Astrocyte of the cerebellum (primary cell): ENCODE data around the gene RPGRIP1L.

Experiments
- DNase-seq: peaks from one replicate; pipeline ENCODE4 v3.0.0-alpha.2; 2011; ENCODE audit warnings: low read depth
- H3K4me3 ChIP-seq: 2 replicates; pipeline ENCODE4 v1.5.1; 2011; ENCODE audit warnings: mild to moderate bottlenecking, low read depth, low read length, moderate library complexity
- CTCF ChIP-seq: IDR thresholded peaks from 2 replicates; pipeline ENCODE4 v1.5.1; 2012; ENCODE audit warnings: low read length, low read depth, moderate library complexity, mild to moderate bottlenecking; ENCODE audit errors: missing control alignments
- in situ Hi-C: cut with HindIII; loops from 2 replicates; pipeline ENCODE4 v1.10.0; 2017; ENCODE audit warnings: low sequenced_read_pairs

Gene RPGRIP1L

GRCh38 chr16:53651357-53651756 lies 52.3 kb downstream of the RPGRIP1L start:
- DNase-seq, result no peak
- TF ChIP-seq CTCF, result no peak
- H3K4me3 ChIP-seq, result no peak overlapping the region
- in situ Hi-C loops, result no loop called here

- no peak overlapping the region for H3K4me3 ChIP-seq
- in situ Hi-C loops, result no loop called here
- DNase-seq, result no peak
- no peak for TF ChIP-seq CTCF
Observed at GRCh38 chr16:53646506-53646905, 57.2 kb downstream of the RPGRIP1L start.

- in situ Hi-C loops, result no loop called here
- H3K4me3 ChIP-seq, result no peak overlapping the region
- no peak for DNase-seq
- no peak for TF ChIP-seq CTCF
Observed at GRCh38 chr16:53643474-53643873, 60.2 kb downstream of the RPGRIP1L start.

GRCh38 chr16:53642094-53642493 lies 61.6 kb downstream of the RPGRIP1L start:
- TF ChIP-seq CTCF, result no peak
- in situ Hi-C loops, result no loop called here
- no peak for DNase-seq
- no peak overlapping the region for H3K4me3 ChIP-seq

- no peak overlapping the region for H3K4me3 ChIP-seq
- TF ChIP-seq CTCF, result no peak
- in situ Hi-C loops, result no loop called here
- DNase-seq, result no peak
Observed at GRCh38 chr16:53636978-53637377, 66.7 kb downstream of the RPGRIP1L start.

- in situ Hi-C loops, result no loop called here
- DNase-seq, result no peak
- TF ChIP-seq CTCF, result no peak
- no peak overlapping the region for H3K4me3 ChIP-seq
Observed at GRCh38 chr16:53632526-53632925, 71.1 kb downstream of the RPGRIP1L start.
